GM19099 (cell line): ENCODE data around the gene NTSR1.

Experiments
- POLR2A ChIP-seq: IDR thresholded peaks from 3 replicates; pipeline ENCODE4 v1.6.1; 2011; ENCODE audit warnings: low read depth; ENCODE audit not compliant: insufficient read length; ENCODE audit errors: extremely low read depth

The NTSR1 gene

DNA sequence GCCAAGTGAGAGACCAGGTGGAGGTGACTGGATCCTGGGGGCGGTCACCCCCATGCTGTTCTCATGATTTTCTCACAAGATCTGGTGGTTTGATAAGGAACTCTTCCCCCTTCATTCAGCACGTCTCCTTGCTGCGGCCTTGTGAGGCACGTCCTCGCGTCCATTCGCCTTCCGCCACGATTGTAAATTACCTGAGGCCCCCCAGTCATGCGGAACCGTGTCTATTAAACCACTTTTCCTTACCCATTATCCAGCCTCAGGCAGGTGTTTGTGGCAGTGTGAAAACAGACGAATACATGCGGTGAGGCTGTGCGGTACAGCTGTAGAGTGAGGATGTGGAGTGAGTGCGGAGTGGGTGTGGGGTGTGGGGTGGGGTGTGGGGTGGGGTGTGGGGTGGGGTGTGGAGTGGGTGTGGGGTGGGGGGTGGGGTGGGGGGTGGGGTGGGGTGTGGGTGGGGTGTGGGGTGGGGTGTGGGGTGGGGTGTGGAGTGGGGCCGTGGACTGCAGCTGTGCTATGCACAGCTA is 12.1 kb upstream of the NTSR1 start:
- TF ChIP-seq POLR2A, result no peak

DNA sequence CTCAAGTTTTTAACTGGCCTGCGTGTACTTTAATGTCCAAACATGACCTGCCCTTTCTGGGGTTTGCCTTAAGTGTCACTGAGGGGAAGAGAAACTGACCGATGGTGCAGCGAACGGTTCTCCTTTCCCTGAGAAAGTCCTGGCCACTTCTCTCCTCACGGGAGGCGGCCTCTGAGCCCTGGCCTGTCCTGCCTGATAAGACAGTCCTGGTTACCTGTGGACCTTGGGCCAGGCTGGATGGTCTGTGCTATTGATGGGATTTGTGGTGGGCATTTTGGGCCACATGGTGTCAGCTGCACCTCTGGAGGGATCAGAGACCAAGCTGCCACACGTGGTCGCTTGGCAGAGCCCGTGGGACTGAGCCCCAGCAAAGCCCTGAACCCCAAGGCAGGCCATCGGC is 11.6 kb upstream of the NTSR1 start:
- no peak for TF ChIP-seq POLR2A

DNA sequence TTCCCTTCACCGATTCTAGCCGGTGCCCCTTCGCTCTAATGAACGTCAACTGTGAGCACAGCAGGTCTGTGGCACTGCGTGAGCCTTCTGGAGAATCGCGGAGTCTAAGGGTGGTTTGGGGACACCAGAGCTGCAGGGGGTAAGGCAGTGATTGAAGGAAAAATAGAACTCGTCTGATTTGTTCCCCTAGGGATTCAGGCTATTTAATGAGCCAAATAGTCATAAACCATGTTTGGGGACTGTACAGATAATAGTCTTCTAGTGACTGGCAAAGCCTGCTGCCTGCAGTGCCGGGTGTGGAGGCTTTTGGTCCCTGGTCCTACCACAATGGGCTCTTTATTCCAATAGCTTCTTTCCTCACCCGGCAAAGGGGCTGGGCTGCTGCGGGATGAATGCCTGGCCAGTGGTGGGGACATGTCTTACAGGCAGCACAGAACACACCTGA is 11.1 kb upstream of the NTSR1 start:
- TF ChIP-seq POLR2A, result no peak

DNA sequence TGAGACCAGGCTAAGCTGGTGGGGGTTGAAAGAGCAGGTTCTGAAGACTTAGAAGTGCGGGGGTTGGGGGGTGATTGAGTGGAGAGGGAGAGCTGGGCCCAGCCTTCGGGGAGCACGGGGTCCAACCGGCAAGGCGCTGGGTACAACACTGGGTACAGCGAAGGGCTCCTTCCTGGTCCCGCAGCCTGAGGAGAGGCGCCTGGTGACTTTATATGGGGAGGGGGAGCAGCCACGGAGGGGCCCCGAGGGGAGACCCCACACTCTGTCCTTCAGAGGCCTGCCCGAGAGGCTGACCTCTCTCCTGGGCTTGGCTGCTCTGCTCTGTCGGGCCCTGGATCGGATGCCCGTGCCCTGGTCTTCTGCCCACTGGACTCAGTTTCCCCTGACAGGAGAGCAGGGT is 10.4 kb upstream of the NTSR1 start:
- TF ChIP-seq POLR2A, result no peak

DNA sequence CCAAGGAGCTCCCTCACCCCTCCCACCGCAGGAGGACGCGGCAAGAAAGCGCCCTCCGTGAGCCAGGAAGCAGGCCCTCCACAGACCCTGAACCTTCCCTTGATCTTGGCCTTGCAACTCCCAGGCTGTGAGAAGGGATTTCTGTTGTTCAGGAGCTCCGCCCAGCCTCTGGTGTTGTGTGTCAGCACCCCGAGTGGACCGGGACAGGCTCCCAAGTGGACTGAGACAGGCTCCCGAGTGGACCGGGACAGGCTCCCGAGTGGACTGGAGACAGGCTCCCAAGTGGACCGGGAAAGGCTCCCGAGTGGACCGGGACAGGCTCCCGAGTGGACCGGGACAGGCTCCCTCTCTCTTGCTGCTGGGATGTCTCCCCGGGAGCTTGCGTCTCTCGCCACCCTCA is 9.3 kb upstream of the NTSR1 start:
- no peak for TF ChIP-seq POLR2A

DNA sequence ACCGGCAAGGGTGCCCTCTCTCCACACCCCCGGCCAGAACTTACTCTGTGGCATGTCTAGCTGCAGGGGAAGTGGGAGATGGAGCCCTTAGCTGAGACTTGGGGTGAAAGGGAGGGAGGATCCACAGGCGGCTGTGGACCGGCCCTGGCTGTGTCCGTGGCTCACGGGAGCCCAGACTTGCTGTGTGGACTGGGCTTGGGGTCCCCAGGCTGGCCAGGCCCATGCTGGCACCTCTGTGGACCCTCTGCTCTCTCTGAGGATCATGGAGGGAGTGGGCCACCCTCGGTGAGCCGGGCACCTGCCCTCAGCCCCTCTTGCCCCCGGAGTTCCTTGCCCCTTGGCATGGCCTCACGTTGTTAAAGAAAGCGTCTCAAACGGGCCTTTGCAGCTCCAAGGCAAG is 8.9 kb upstream of the NTSR1 start:
- TF ChIP-seq POLR2A, result no peak

DNA sequence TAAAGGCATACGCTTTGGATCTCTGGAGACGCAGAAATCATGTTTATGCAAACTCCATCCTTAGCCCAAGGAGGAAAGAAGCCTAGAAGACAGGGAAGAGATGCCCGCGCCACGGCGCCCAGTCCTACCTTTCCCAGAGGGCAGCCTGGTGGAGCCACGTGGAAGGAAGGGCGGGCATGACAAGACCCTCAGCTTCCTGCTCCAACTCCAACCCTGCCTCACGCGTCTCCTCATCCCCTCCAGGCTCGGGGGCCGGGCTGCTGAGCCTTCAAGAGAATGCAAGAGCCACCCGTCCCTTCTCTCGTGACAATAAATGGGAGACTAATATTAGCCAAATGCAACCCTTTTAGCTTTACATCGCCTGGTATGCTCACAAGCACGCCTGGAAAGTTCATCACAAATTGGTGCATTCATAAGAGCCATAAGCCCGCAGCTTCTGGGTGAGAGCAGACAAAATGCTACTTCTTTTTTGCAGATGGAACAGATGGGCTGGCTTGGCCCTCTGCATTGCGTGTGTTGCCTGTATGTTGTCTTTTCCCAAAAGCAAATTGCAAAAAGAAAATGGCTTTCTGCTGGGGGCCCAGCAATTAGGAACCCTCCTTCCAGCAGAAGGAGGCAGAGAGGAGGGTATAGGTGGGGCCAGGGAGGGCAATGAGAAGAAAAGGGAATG is 8.2 kb upstream of the NTSR1 start:
- no peak for TF ChIP-seq POLR2A

DNA sequence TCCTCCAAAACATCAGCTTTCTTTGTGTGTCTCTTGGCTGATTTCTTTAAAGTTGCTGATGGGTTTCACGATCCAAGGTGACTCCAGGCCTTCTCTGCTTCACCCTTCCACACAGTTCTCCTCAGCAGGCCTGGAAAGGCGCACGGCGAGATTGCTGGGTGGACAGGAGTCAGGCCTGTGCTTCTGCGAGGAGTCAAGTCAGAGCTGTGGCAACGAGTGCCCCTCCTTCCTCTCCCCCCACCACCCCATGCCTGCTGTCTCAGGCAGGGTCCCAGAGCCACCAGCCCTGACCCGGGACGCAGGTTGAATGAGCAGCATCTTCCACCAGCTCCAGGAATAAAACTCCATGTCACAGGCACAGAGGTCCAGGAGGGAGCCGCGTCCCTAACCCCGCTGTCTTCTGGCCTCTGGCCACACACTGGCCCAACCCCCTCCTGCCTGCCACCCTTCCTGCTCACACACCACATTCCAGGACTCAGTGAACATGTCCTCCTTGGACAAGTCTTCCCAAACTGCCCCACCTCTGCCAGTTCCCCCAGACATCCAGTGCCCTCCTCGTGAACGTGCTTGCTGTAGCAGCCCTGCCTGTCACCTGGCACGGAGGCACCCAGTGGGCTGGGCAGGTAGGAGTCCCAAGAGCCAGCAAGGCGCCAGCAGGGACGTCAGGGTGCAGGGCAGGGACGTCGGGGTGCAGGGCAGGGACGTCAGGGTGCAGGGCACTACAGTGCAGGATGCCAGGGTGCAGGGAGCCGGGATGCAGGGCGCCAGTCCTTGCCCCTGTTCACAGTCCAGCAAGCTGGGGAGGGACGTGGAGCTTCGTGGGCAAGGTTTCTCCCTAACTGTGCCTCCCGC is 7.2 kb upstream of the NTSR1 start:
- TF ChIP-seq POLR2A, result no peak

DNA sequence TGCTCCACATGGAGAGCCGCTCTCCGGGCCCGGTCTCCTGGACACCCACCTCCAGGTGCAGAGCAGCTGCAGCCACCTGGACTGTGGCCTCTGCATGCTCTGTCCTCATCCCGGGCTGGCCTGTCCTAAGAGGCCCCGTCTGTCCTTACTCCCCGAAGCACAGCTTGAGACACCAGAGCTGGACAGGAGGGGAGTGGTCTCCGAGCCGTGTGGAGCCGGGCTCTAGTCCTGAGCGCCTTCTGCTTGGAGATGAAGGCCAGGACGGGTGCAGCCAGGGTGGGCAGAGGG is 6.7 kb upstream of the NTSR1 start:
- no peak for TF ChIP-seq POLR2A

DNA sequence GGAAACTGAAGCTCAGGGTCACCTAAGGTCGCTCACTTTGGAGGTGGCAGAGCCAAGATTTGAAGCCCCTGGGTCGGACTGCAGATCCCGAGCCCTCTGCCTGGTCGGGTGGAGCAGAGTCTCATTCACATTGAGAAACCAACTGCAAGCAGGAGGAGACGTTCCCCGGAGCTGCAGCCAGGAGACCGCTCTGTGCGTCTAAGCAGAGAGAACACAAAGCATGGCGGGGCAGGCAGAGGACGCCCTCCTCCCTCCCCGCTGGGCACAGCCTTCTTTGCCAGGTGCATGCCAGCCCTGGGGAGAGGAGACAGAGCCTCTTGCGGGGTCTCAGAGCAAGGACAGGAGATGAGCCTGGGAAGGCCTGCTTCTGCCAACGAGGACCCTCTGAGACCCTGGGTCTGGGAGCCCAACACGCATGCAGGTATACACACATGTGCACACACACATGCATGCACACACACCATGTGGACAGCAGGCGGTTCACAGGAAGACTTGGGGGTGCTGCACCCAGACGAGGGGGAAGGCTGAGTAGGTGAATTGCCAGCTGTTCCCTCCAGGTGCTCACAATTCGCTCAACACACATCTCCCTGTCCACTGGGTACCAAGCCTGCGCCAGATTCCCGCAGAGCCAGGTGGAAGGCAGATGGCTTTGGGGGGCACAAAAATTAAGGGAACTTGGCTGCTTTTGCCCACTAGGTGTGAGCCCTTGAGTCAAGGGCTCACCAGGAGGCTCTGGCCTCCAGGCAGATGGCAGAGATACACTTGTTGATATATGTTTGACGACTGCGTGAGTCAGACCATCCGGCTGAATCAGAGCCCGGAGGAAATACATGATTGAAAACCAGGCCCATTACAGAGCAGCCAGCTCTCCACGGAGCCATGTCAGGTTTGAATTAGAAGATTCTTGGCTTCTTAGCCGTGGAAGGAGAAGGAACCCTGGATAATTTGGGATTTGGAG is 5.5 kb upstream of the NTSR1 start:
- no peak for TF ChIP-seq POLR2A

DNA sequence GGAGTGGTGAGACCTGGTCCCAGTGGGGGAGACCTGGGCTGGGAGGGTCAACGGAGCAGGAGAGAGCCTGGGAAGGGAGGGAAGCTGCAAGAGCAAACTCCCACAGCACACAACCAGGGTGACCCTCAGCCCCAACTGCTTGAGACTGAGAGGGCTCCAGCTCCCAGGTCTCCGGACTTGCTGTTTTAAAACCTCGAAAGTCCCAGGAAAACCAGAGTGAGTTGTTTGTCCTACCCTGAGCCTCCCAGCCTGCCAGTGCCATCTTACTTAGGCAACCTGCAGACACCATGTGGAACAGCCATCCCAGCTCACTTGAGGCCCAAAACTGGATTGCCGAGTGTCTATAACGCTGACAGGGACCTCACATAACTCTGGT is 4.8 kb upstream of the NTSR1 start:
- TF ChIP-seq POLR2A, result no peak

DNA sequence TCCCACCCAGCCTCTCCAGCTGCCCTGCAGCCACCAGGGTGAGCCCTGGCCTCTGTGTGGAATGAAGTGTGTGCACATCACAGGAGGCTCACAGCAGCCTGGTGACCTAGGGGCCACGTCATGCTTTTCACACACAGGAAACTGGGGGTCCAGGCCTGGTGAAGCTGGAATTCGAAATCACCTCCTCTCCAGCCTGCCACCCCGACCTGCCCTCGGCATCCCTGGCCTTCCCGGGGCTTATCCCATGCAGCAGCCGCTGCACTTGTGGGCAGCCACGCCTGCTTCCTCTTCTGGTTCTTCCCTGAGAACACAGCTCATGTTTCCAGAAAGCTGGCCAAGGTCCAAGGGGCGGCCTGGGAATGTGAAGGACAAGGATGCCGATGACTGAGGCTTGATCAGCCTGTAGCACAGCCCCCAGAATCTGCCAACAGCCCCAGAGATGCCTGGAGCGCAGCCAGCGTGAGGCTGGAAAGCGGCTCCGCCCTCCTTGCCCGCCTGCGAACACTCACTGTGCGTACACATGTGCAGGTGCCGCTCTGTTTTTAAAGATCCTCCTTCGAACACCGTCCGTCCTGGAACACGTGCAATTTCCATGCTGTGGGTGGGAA is 4.2 kb upstream of the NTSR1 start:
- TF ChIP-seq POLR2A, result no peak

DNA sequence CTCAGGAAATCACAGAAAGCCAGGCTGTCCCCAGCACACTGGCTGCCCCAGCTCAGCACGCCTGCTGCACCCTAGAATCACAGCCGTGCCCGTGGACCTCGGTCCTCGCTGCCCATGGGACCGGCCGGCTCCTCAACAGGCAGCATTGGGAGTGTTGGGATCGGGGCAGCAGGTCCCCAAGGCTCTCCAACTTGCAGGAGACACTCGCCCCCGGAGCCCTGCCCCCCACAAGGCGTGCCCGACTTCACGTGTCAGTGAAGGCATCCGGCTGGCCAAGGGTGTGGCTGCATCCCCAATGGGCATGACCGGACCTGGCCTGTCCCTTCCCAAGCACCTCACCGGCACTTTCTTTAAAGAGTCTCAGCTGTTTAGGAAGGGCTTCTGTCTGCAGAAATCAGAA is 3.0 kb upstream of the NTSR1 start:
- TF ChIP-seq POLR2A, result no peak

DNA sequence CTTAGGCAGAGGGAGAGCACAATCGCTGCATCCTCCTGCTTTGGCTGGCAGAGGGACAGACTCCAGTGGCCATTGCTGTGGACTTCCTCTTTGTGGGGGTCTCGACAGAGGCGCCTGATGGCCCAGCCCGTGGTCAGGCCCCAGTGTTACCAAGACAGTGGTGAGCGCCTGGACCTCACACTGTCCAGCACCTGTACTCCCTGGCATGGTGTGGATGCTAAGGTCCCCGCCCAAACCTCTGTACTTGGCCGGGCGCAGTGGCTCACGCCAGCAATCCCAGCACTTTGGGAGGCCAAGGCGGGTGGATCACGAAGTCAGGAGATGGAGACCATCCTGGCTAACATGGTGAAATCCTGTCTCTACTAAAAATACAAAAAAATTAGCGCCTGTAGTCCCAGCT is 2.3 kb upstream of the NTSR1 start:
- no peak for TF ChIP-seq POLR2A

DNA sequence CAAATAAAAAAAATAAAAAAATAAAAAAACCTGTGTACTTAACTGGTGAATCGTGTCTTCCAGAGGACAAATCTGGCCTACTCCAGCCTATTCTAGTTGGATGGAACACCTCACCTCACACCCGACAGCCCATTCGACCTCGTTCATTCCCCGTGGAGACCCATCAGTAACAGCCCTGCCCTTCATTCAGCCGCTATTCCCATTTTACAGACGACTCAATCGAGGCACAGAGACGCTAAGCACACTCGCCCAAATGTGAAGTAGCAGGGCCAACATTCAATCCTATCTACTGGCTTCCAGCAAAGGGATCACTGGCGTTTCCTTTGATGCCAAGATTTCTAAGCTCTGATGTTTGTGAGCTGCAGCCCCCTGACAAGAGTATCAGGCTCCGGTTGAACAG is 1.8 kb upstream of the NTSR1 start:
- no peak for TF ChIP-seq POLR2A
